K562 (cell line): ENCODE data around the gene UPP1. TPM values are rescaled to one million over a fixed set of nuclear protein-coding genes. Genes with fewer than 3 reads are reported as not detected.

ENCODE experiments used
- ATAC-seq: fragments of 200-7000 bp; cut with Tn5 transposase; 3 replicates; pipeline ENCODE4 v1.9.1; 2020; ENCODE audit warnings: moderate library complexity
- BruUV-seq: library from RNA; stranded (reverse); fragments of 400-500 nt; replicated peaks from 2 replicates; lab custom pipeline; 2021; lab: Mats Ljungman, UMichigan
- CTCF ChIA-PET: fragments of 300-600 bp; formaldehyde crosslinking; extraction: SDS; loops from one replicate; lab custom pipeline; 2021; ENCODE audit warnings: low intra/inter-chr PET ratio; lab: Yijun Ruan, JAX
- POLR2A ChIA-PET: fragments of 300-600, 350-650 bp; sonication (Branson Sonifier 250); formaldehyde crosslinking; extraction: SDS; loops from one replicate; lab custom pipeline; 2021; ENCODE audit warnings: antibody characterized with exemption, inconsistent platforms; lab: Yijun Ruan, JAX
- DNase-seq, 4 experiments: peaks; one replicate each; pipeline versions ENCODE4 v3.0.0 to v3.0.0-alpha.2; 2011 to 2018; ENCODE audit warnings: low spot score in 3 of 4, mixed read lengths in 3 of 4; ENCODE audit errors: extremely low read depth in 1 of 4
- FAIRE-seq: peaks from 2 replicates; lab custom pipeline; 2011; peaks lifted over from hg19 to GRCh38; lab: Jason Lieb, UNC
- H2AFZ ChIP-seq: 2 replicates; pipeline ENCODE4 v1.6.0; 2011; ENCODE audit warnings: low read depth, low read length, control low read depth, inconsistent platforms
- H3K27ac ChIP-seq: fragments of 200-600 bp; 3 replicates; pipeline ENCODE4 v1.8.0; 2011; ENCODE audit warnings: low read depth, mild to moderate bottlenecking, control low read depth, inconsistent platforms, low read length, moderate library complexity, mixed read lengths; ENCODE audit errors: extremely low read depth
- H3K27me3 ChIP-seq, 2 experiments: fragments of 300-600 bp in 1 of 2; 2 replicates in 1 of 2; 3 replicates in 1 of 2; pipeline versions ENCODE4 v1.6.0 to v1.8.0; 2011; ENCODE audit warnings: inconsistent platforms in 2 of 2, low read length in 2 of 2, mild to moderate bottlenecking in 1 of 2, mixed read lengths in 1 of 2, moderate library complexity in 1 of 2; ENCODE audit not compliant: control insufficient read depth in 2 of 2, insufficient read depth in 2 of 2
- H3K36me3 ChIP-seq: fragments of 300-600 bp; 3 replicates; pipeline ENCODE4 v1.8.0; 2011; ENCODE audit warnings: mild to moderate bottlenecking, low read length, inconsistent platforms; ENCODE audit not compliant: control insufficient read depth, insufficient read depth
- H3K4me1 ChIP-seq, 2 experiments: fragments of 200-600 bp in 1 of 2; replicated peaks in 1 of 2; 2 replicates in 1 of 2; 3 replicates in 1 of 2; pipeline versions ENCODE4 v1.5.1 to v1.8.0; 2011; ENCODE audit warnings: inconsistent platforms in 2 of 2, low read length in 2 of 2, mild to moderate bottlenecking in 1 of 2, mixed read lengths in 1 of 2, moderate library complexity in 1 of 2; ENCODE audit not compliant: control insufficient read depth in 2 of 2, insufficient read depth in 2 of 2
- H3K4me2 ChIP-seq: 2 replicates; pipeline ENCODE4 v1.6.1; 2011; ENCODE audit warnings: low read length, control low read depth, inconsistent platforms, mixed read lengths; ENCODE audit not compliant: insufficient read depth
- H3K4me3 ChIP-seq: fragments of 200-600 bp; sonication (generic), shearing (Covaris generic); 2 replicates; pipeline ENCODE4 v1.5.1; 2016; ENCODE audit warnings: control low read depth, inconsistent platforms
- H3K79me2 ChIP-seq: fragments of 200-600 bp; 3 replicates; pipeline ENCODE4 v1.8.0; 2011; ENCODE audit warnings: low read length, inconsistent platforms; ENCODE audit not compliant: control insufficient read depth, insufficient read depth
- H3K9ac ChIP-seq, 2 experiments: 2 replicates each; pipeline versions ENCODE4 v1.6.0 to v1.6.1; 2011; ENCODE audit warnings: low read depth in 2 of 2, low read length in 2 of 2, control low read depth in 1 of 2, inconsistent platforms in 1 of 2, mild to moderate bottlenecking in 1 of 2, mixed read lengths in 1 of 2; ENCODE audit not compliant: insufficient read depth in 1 of 2
- H3K9me1 ChIP-seq: one replicate; pipeline ENCODE4 v1.6.0; 2011; ENCODE audit warnings: inconsistent platforms, mild to moderate bottlenecking, low read length, moderate library complexity; ENCODE audit not compliant: control insufficient read depth, insufficient read depth
- H3K9me3 ChIP-seq: replicated peaks from 2 replicates; pipeline ENCODE4 v1.5.1; 2011; ENCODE audit warnings: low read depth, low read length, inconsistent platforms; ENCODE audit not compliant: control insufficient read depth, insufficient read depth
- H4K20me1 ChIP-seq: replicated peaks from 2 replicates; pipeline ENCODE4 v1.6.1; 2011; ENCODE audit warnings: low read length, inconsistent platforms, mixed read lengths; ENCODE audit not compliant: control insufficient read depth, insufficient read depth
- ARID2 ChIP-seq: fragments of 450-650 bp; IDR thresholded peaks from 2 replicates; pipeline ENCODE4 v1.6.1; 2017; ENCODE audit warnings: antibody characterized with exemption, mild to moderate bottlenecking
- ATF7 ChIP-seq: fragments of 450-650 bp; IDR thresholded peaks from 2 replicates; pipeline ENCODE4 v1.7.1; 2014; ENCODE audit warnings: mild to moderate bottlenecking, moderate library complexity
- FOSL1 ChIP-seq: fragments of 200-800 bp; sonication (Bioruptor generic); conservative IDR thresholded peaks from 2 replicates; pipeline ENCODE4 v1.6.1; 2016; ENCODE audit warnings: missing genetic modification characterization, missing compliant biosample characterization
- FOXO4 ChIP-seq: fragments of 450-650 bp; formaldehyde crosslinking; IDR thresholded peaks from 2 replicates; pipeline ENCODE4 v1.4.0; 2020; ENCODE audit warnings: mild to moderate bottlenecking, moderate library complexity
- IRF9 ChIP-seq: fragments of 450-650 bp; IDR thresholded peaks from 2 replicates; pipeline ENCODE4 v1.6.1; 2016; ENCODE audit warnings: missing biosample characterization, missing genetic modification characterization
- NCOA2 ChIP-seq, 2 experiments: fragments of 450-650 bp; IDR thresholded peaks; 2 replicates each; pipeline ENCODE4 v1.6.1; 2018; ENCODE audit warnings: mild to moderate bottlenecking in 2 of 2, moderate library complexity in 1 of 2; ENCODE audit not compliant: partially characterized antibody in 2 of 2
- NFE2L1 ChIP-seq: fragments of 450-650 bp; IDR thresholded peaks from 2 replicates; pipeline ENCODE4 v1.6.1; 2016; ENCODE audit warnings: missing genetic modification characterization, low read depth, mild to moderate bottlenecking, missing compliant biosample characterization, moderate library complexity, borderline replicate concordance
- PBX2 ChIP-seq, 2 experiments: IDR thresholded peaks in 1 of 2; conservative IDR thresholded peaks in 1 of 2; 2 replicates each; pipeline ENCODE4 v1.6.1; 2016; ENCODE audit warnings: low read depth in 2 of 2, mild to moderate bottlenecking in 1 of 2, missing compliant biosample characterization in 1 of 2, missing genetic modification characterization in 1 of 2, moderate library complexity in 1 of 2
- PTRF ChIP-seq: fragments of 450-650 bp; IDR thresholded peaks from 2 replicates; pipeline ENCODE4 v1.6.1; 2016; ENCODE audit warnings: mild to moderate bottlenecking, missing genetic modification characterization, missing compliant biosample characterization
- RFX7 ChIP-seq: fragments of 250-450 bp; sonication (Bioruptor Pico); IDR thresholded peaks from 2 replicates; pipeline ENCODE4 v1.5.1; 2021; ENCODE audit warnings: mild to moderate bottlenecking
- SIN3A ChIP-seq, 2 experiments: fragments of 150-350 bp in 1 of 2; IDR thresholded peaks; 2 replicates each; pipeline ENCODE4 v1.6.1; 2011 to 2016; ENCODE audit warnings: borderline replicate concordance in 2 of 2, low read depth in 2 of 2, low read length in 2 of 2, mild to moderate bottlenecking in 2 of 2, moderate library complexity in 2 of 2; ENCODE audit not compliant: control insufficient read depth in 1 of 2
- ZNF253 ChIP-seq: fragments of 250-450 bp; sonication (Bioruptor Pico); conservative IDR thresholded peaks from 2 replicates; pipeline ENCODE4 v1.6.1; 2021; ENCODE audit warnings: mild to moderate bottlenecking
- ZNF354B ChIP-seq: fragments of 250-450 bp; sonication (Bioruptor Pico); IDR thresholded peaks from 2 replicates; pipeline ENCODE4 v1.4.0; 2020
- ZNF655 ChIP-seq: fragments of 250-450 bp; sonication (Bioruptor Pico); IDR thresholded peaks from 2 replicates; pipeline ENCODE4 v1.5.0; 2021
- ZNF77 ChIP-seq: fragments of 250-450 bp; sonication (Bioruptor Pico); IDR thresholded peaks from 2 replicates; pipeline ENCODE4 v1.5.0; 2020
- WGBS: fragments of 100-300 bp; shearing (Covaris generic); methylation state at CpG from one replicate; pipeline ENCODE4 v1.1.6; 2016; ENCODE audit warnings: low coverage, mixed read lengths; ENCODE audit not compliant: insufficient coverage; ENCODE audit errors: missing lambda C conversion rate; 5-methylcytosine and 5-hydroxymethylcytosine counted together
- in situ Hi-C: fragments of 300-500 bp; cut with MboI; formaldehyde crosslinking; loops from 4 replicates; pipeline ENCODE4 v1.15.0; 2018; ENCODE audit warnings: inconsistent platforms, mixed read lengths
- intact Hi-C: fragments of 100-400 bp; cut with micrococcal nuclease; formaldehyde crosslinking; loops from 2 replicates; pipeline ENCODE4 v1.14.2; 2022
- polyA plus RNA-seq, 8 experiments: library from polyadenylated mRNA; depleted of rRNA in 4 of 8; stranded (reverse) in 5 of 8; unstranded in 3 of 8; fragments of >200 nt; fragmentation: Nextera tagmentation in 2 of 8; fragmentation: Illumina TruSeq in 1 of 8; extraction: Ambion mirVana in 2 of 8; extraction: Trizol in 1 of 8; gene quantifications; 2 replicates each; pipeline versions ENCODE4 v1.2.1 to v1.2.3, GENCODE V29; 2011 to 2014; ENCODE audit warnings: inconsistent platforms in 1 of 8, missing spikeins in 1 of 8
- total RNA-seq, 7 experiments: library from RNA; depleted of rRNA in 6 of 7; stranded (reverse); fragments of >200 nt in 6 of 7; fragmentation: Illumina TruSeq in 2 of 7; extraction: Trizol in 2 of 7; gene quantifications; 2 replicates each; pipeline versions ENCODE4 v1.2.1 to v1.2.3, GENCODE V29; 2011 to 2021; ENCODE audit warnings: low replicate concordance in 1 of 7

Gene UPP1
- total and polyA plus RNA-seq, 9 of the 15 experiments (the other 6 are each of a cell fraction or from before 2014, with no cell fraction given) = 0.38 to 2.4 (median 0.61) TPM

- no peak for TF ChIP-seq IRF9 (tag)
- no peak for TF ChIP-seq ZNF354B
- TF ChIP-seq ATF7 = no peak
- TF ChIP-seq ZNF655 (CRISPR knock-in tag) = no peak
- TF ChIP-seq ARID2 = no peak
- no peak for TF ChIP-seq ZNF77 (CRISPR knock-in tag)
- no peak for TF ChIP-seq ZNF253
- TF ChIP-seq NCOA2 (IDR thresholded peaks at IDR 0.05; ENCODE audit: partially characterized antibody in 2 of 2) = no peak
- TF ChIP-seq PTRF (tag) = no peak
Observed at GRCh38 chr7:48140001-48140681, 51.1 kb downstream of the UPP1 start (continued).

- in situ Hi-C loops = no loop called here
- 0% methylated on average over 1 of the region's 1 CpG for WGBS
- H2AFZ ChIP-seq = no peak overlapping the region
- FAIRE-seq (no peak), DNase-seq (no peak), ATAC-seq (no peak)
- no peaks in the 10 kb centered on the region for H3K4me1 ChIP-seq
- CTCF ChIA-PET = no interaction called here
- H3K4me3 ChIP-seq = no peak overlapping the region
- no peaks in the 10 kb centered on the region for H3K27me3 ChIP-seq
- H3K4me2 ChIP-seq = no peak overlapping the region
- H4K20me1 ChIP-seq = no peaks in the 10 kb centered on the region
- no peaks in the 10 kb centered on the region for H3K79me2 ChIP-seq
- H3K9me3 ChIP-seq = no peaks in the 10 kb centered on the region
- intact Hi-C loops = no loop called here
- H3K9me1 ChIP-seq = no peaks in the 10 kb centered on the region
- no peaks in the 10 kb centered on the region for H3K36me3 ChIP-seq
- H3K9ac ChIP-seq = no peak overlapping the region
- no peak overlapping the region for H3K27ac ChIP-seq
- BruUV-seq = no TSS peak
- POLR2A ChIA-PET = interaction anchor here (0.7 kb wide), 1 partner anchor 16 kb away, joined by 5 read pairs; no protein-coding TSS in a partner anchor
- TF ChIP-seq RFX7 (CRISPR knock-in tag) (no peak), NFE2L1 (tag) (no peak), FOSL1 (no peak), FOXO4 (CRISPR knock-in tag) (no peak), SIN3A (IDR thresholded peaks at IDR 0.05; ENCODE audit: borderline replicate concordance in 2 of 2, control insufficient read depth in 1 of 2, low read depth in 2 of 2, low read length in 2 of 2) (no peak), PBX2 (CRISPR knock-in tag; IDR thresholded peaks at IDR 0.05; ENCODE audit: low read depth) (no peak), PBX2 (tag; conservative IDR thresholded peaks at IDR 0.05; ENCODE audit: low read depth) (peak; percentile 43)
Observed at GRCh38 chr7:48141521-48141920, 52.5 kb downstream of the UPP1 start.
